ENCODE data around the gene FAM210B. TPM values are rescaled to one million over a fixed set of nuclear protein-coding genes. Genes with fewer than 3 reads are reported as not detected.
A peak's percentile ranks its signal among the peaks of the same experiment; 100 is the strongest.
"Not testable (repeated sequence)": the region's sequence is repeated elsewhere in the genome, so short reads cannot be mapped to it uniquely, and the experiment has no call there.

The FAM210B gene
- total RNA-seq, 1 donor from 2014 or later: 18.7 TPM

- DNase-seq (ENCODE audit: low read depth): no peak
- FAIRE-seq: no peak
- no peaks in the 10 kb centered on the region for H3K27me3 ChIP-seq (ENCODE audit: control insufficient read depth, insufficient read depth, low read length)
- H3K36me3 ChIP-seq (ENCODE audit: control insufficient read depth, insufficient read depth, low read length): peaks cover 9% of the 10 kb centered on the region
- peak overlapping the region; percentile 78 for H3K4me3 ChIP-seq (ENCODE audit: low read depth, low read length)
- no peak for TF ChIP-seq CTCF (IDR thresholded peaks at IDR 0.05; ENCODE audit: insufficient read depth, low read length, severe bottlenecking)
Observed at GRCh38 chr20:56393653-56394052, 34.9 kb downstream of the FAM210B start.

GRCh38 chr20:56395166-56395565, 36.4 kb downstream of the FAM210B start:
- no peak overlapping the region for H3K4me3 ChIP-seq (ENCODE audit: low read depth, low read length)
- H3K27me3 ChIP-seq (ENCODE audit: control insufficient read depth, insufficient read depth, low read length): no peaks in the 10 kb centered on the region
- FAIRE-seq (no peak), DNase-seq (ENCODE audit: low read depth) (no peak)
- H3K36me3 ChIP-seq (ENCODE audit: control insufficient read depth, insufficient read depth, low read length): peaks cover 11% of the 10 kb centered on the region
- no peak for TF ChIP-seq CTCF (IDR thresholded peaks at IDR 0.05; ENCODE audit: insufficient read depth, low read length, severe bottlenecking)

GRCh38 chr20:56400001-56400640, 41.3 kb downstream of the FAM210B start:
- no peaks in the 10 kb centered on the region for H3K27me3 ChIP-seq (ENCODE audit: control insufficient read depth, insufficient read depth, low read length)
- H3K4me3 ChIP-seq (ENCODE audit: low read depth, low read length): no peak overlapping the region
- FAIRE-seq: no peak
- peak; percentile 56 for DNase-seq (ENCODE audit: low read depth)
- H3K36me3 ChIP-seq (ENCODE audit: control insufficient read depth, insufficient read depth, low read length): peaks cover 17% of the 10 kb centered on the region
- TF ChIP-seq CTCF (IDR thresholded peaks at IDR 0.05; ENCODE audit: insufficient read depth, low read length, severe bottlenecking): peak; percentile 80

GRCh38 chr20:56403465-56403864, 44.7 kb downstream of the FAM210B start:
- no peak for TF ChIP-seq CTCF (IDR thresholded peaks at IDR 0.05; ENCODE audit: insufficient read depth, low read length, severe bottlenecking)
- no peak for FAIRE-seq
- no peak for DNase-seq (ENCODE audit: low read depth)
- Histone ChIP-seq H3K27me3 (ENCODE audit: control insufficient read depth, insufficient read depth, low read length) (no peaks in the 10 kb centered on the region), H3K4me3 (ENCODE audit: low read depth, low read length) (no peak overlapping the region), H3K36me3 (ENCODE audit: control insufficient read depth, insufficient read depth, low read length) (peaks cover 12% of the 10 kb centered on the region)

- H3K4me3 ChIP-seq (ENCODE audit: low read depth, low read length); FAIRE-seq; H3K36me3 ChIP-seq (ENCODE audit: control insufficient read depth, insufficient read depth, low read length); DNase-seq (ENCODE audit: low read depth); H3K27me3 ChIP-seq (ENCODE audit: control insufficient read depth, insufficient read depth, low read length): not testable (repeated sequence)
Observed at GRCh38 chr20:56405356-56405755, 46.6 kb downstream of the FAM210B start.

- H3K27me3 ChIP-seq (ENCODE audit: control insufficient read depth, insufficient read depth, low read length): no peaks in the 10 kb centered on the region
- H3K36me3 ChIP-seq (ENCODE audit: control insufficient read depth, insufficient read depth, low read length): peaks cover 7% of the 10 kb centered on the region
- DNase-seq (ENCODE audit: low read depth) (no peak), FAIRE-seq (no peak)
- no peak for TF ChIP-seq CTCF (IDR thresholded peaks at IDR 0.05; ENCODE audit: insufficient read depth, low read length, severe bottlenecking)
- no peak overlapping the region for H3K4me3 ChIP-seq (ENCODE audit: low read depth, low read length)
Observed at GRCh38 chr20:56406910-56407309, 48.1 kb downstream of the FAM210B start.

Measured in bronchial epithelial cell (primary cell).